ENCODE results near the gene CDH4. TPM values are rescaled to one million over a fixed set of nuclear protein-coding genes. Genes with fewer than 3 reads are reported as not detected.

Gene CDH4
- total and polyA plus RNA-seq, 2 of the 13 experiments (the other 11 are each of a cell fraction or from before 2014, with no cell fraction given): not detected

DNA sequence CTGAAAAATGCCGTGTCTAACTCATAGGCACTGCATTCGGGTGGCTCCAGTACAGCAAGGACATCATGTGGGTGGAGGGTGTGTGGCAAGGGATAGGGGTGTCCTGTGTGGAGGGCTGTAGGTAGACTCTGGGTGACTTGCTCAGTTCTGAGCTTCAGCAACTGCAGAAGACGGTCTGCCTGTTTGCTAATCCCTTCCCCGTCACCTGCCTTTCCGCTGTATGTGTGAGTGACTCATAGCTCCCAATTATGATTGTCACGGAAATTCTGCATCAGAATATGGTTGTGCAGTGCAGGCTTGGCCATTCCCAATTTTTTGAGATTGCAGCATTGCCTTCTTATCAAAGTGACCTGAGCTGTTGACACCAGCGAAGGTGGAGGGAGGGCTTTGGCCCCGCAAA lies 174.3 kb downstream of the CDH4 start (continued):
- TF ChIP-seq, protein P1, sequence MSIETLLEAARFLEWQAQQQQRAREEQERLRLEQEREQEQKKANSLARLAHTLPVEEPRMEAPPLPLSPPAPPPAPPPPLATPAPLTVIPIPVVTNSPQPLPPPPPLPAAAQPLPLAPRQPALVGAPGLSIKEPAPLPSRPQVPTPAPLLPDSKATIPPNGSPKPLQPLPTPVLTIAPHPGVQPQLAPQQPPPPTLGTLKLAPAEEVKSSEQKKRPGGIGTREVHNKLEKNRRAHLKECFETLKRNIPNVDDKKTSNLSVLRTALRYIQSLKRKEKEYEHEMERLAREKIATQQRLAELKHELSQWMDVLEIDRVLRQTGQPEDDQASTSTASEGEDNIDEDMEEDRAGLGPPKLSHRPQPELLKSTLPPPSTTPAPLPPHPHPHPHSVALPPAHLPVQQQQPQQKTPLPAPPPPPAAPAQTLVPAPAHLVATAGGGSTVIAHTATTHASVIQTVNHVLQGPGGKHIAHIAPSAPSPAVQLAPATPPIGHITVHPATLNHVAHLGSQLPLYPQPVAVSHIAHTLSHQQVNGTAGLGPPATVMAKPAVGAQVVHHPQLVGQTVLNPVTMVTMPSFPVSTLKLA (IDR thresholded peaks at IDR 0.05): no peak
- no peak for TF ChIP-seq ZFP36 (IDR thresholded peaks at IDR 0.05; ENCODE audit: borderline replicate concordance, low read depth, low read length, partially characterized antibody)
- no peak for TF ChIP-seq ZBTB38 (CRISPR knock-in tag; IDR thresholded peaks at IDR 0.05)
- TF ChIP-seq CREB1 (IDR thresholded peaks at IDR 0.05): no peak
- TF ChIP-seq CREB1 (CRISPR knock-in tag; IDR thresholded peaks at IDR 0.05): no peak
- TF ChIP-seq BRD4 (CRISPR knock-in tag; IDR thresholded peaks at IDR 0.05): no peak
- TF ChIP-seq PTBP1 (IDR thresholded peaks at IDR 0.05; ENCODE audit: low read depth, low read length, poor library complexity, severe bottlenecking): no peak

DNA sequence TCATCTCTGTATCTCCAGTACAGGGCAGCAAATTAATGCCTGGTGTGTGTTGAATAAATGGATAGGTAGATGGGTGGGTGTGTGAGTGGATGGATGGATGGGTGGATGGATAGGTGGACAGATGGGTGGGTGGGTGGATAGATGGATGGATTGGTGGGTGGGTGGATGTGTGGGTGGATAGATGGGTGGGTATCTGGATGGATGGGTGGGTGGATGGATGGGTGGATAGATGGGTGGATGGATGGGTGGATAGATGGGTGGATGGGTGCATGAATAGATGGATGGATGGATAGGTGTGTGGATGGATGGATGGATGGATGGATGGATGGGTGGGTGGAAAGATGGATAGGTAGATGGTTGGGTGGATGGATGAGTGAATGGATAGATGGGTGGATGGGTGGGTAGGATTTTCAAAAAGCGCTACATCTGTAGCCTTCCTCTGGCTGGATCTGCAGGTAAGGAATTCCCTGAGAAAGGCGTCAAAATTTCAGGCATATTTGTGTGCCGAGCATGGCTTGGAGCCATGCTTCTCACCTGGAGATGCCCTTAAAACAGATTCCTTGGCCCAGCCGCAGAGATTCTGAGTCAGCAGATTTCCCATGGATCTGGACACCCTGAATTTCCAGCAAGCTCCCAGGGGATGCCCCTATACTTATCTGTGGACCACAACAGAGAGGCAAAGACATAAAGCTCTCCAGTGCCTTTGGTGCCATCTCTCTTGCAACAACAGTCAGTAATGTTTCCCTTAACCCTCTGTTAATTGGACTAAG lies 177.6 kb downstream of the CDH4 start:
- WGBS (ENCODE audit: low lambda C conversion rate): 3% methylated on average over 4 of the region's 4 CpGs
- FAIRE-seq (no peak), ATAC-seq (no peak), DNase-seq (ENCODE audit: low spot score) (no peak)
- Histone ChIP-seq H3K9ac (ENCODE audit: insufficient read depth, low read depth, low read length) (no peak overlapping the region), H3K4me1 (ENCODE audit: insufficient read depth, low read length) (no peaks in the 10 kb centered on the region), H3K9me3 (ENCODE audit: low read length) (no peaks in the 10 kb centered on the region), H4K20me1 (ENCODE audit: insufficient read depth, low read length) (no peaks in the 10 kb centered on the region), H3K36me3 (replicated peaks in 1 of 2; ENCODE audit: control insufficient read depth in 1 of 2, insufficient read depth in 2 of 2, low read length in 2 of 2) (no peaks in the 10 kb centered on the region), H3K27me3 (ENCODE audit: control insufficient read depth in 1 of 2, insufficient read depth in 2 of 2, low read length in 2 of 2) (peaks cover 1 to 16% of the 10 kb centered on the region in 2 experiments; a peak in 4 of 5 replicates), H3K4me3 (replicated peaks in 1 of 3; ENCODE audit: insufficient read depth in 1 of 3, low read depth in 2 of 3, low read length in 3 of 3) (no peak overlapping the region), H3K79me2 (ENCODE audit: insufficient read depth, low read length) (no peaks in the 10 kb centered on the region), H2AFZ (ENCODE audit: low read length) (no peak overlapping the region), H3K27ac (ENCODE audit: extremely low read length, insufficient read depth, low read length) (no peak overlapping the region), H3K4me2 (ENCODE audit: low read depth, low read length) (no peak overlapping the region)
- POLR2A ChIA-PET: no interaction called here
- intact Hi-C loops (cut with micrococcal nuclease; ENCODE audit: unreplicated experiment) (no loop called here), in situ Hi-C loops (cut with HindIII; ENCODE audit: extremely low pct_ligation_motif_present, low pct_unique_long_range_greater_than_20kb) (no loop called here)
- TF ChIP-seq MAFF (IDR thresholded peaks at IDR 0.05; ENCODE audit: low read depth, low read length) (peak; percentile 74; the same call in 1 of the 2 replicates), GATA4 (IDR thresholded peaks at IDR 0.05; ENCODE audit: borderline replicate concordance, low read depth) (no peak), TAF1 (CRISPR knock-in tag; IDR thresholded peaks at IDR 0.05) (no peak), MAFK (conservative IDR thresholded peaks at IDR 0.05 in 1 of 2, IDR thresholded peaks at IDR 0.05 in 1 of 2; ENCODE audit: low read length in 2 of 2) (peak; percentile 65 to 93), ZBTB21 (CRISPR knock-in tag; IDR thresholded peaks at IDR 0.05) (no peak), IKZF1 (IDR thresholded peaks at IDR 0.05) (0 out of 2 replicates have a peak, but pooled peaks have one; percentile 30)
- no TSS peak for BruUV-seq (replicated peaks)
- CTCF ChIA-PET (ENCODE audit: low intra/inter-chr PET ratio, low total read pairs): no interaction called here

All from HepG2 (cell line).